ENCODE data around the gene APOBEC3B.

APOBEC3B gene

DNA sequence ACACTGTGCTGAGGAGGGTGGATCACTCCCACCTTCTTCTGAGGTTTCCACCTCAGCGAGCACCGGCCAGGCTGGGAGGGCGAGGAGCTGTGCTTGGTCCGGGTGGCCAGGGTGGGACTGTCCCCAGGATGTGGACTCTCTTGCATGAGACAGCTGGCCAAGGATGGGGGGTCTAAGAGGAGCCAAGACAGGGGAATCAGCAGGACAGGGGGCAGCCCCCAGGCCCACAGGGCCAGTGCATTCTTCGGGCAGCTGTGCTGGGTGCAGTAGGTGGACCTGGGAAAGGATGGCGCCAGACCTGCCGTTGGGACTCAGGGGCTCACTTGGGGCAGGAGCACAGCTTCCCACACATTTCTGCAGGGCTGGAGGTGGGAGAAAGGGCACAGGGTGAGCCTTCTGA, 15.2 kb upstream of the APOBEC3B start:
- Histone ChIP-seq H3K79me1 (replicated peaks; ENCODE audit: low read length, poor library complexity, severe bottlenecking) (no peaks in the 10 kb centered on the region), H2BK15ac (ENCODE audit: low read depth, poor library complexity, severe bottlenecking) (no peak overlapping the region), H3K9ac (ENCODE audit: low read length) (no peak overlapping the region), H3K36me3 (ENCODE audit: control insufficient read depth in 1 of 2, insufficient read depth in 2 of 2, low read depth in 1 of 2, low read length in 2 of 2) (no peaks in the 10 kb centered on the region), H4K8ac (ENCODE audit: low read length) (no peak overlapping the region), H3K14ac (ENCODE audit: low read length in 2 of 2) (no peak overlapping the region), H2AFZ (ENCODE audit: low read depth, low read length) (no peak overlapping the region), H3K9me3 (ENCODE audit: control insufficient read depth, low read length) (no peaks in the 10 kb centered on the region), H3K4me1 (ENCODE audit: control insufficient read depth, insufficient read depth, low read depth, low read length) (peaks cover 2% of the 10 kb centered on the region), H3K4me2 (ENCODE audit: low read length, poor library complexity, severe bottlenecking) (no peak overlapping the region), H2AK5ac (ENCODE audit: low read length, severe bottlenecking) (no peak overlapping the region), H3K4me3 (ENCODE audit: insufficient read depth in 1 of 2, low read depth in 1 of 2, low read length in 2 of 2) (no peak overlapping the region), H2BK12ac (ENCODE audit: low read length in 2 of 2) (no peak overlapping the region), H2BK5ac (ENCODE audit: low read depth, low read length, poor library complexity, severe bottlenecking) (no peak overlapping the region), H4K91ac (ENCODE audit: low read length) (no peak overlapping the region), H2BK120ac (ENCODE audit: low read depth, low read length) (no peak overlapping the region), H3K4ac (ENCODE audit: low read depth in 1 of 2, low read length in 2 of 2) (no peak overlapping the region), H3K27me3 (ENCODE audit: control insufficient read depth in 1 of 2, insufficient read depth in 1 of 2, low read length in 2 of 2) (peaks cover 61 to 75% of the 10 kb centered on the region in 2 experiments), H3K18ac (ENCODE audit: low read depth in 1 of 2, low read length in 2 of 2) (no peak overlapping the region), H3K27ac (ENCODE audit: low read length, poor library complexity, severe bottlenecking) (no peak overlapping the region), H3K23ac (ENCODE audit: low read length in 2 of 2) (no peak overlapping the region)
- DNase-seq, result no peak
- WGBS, result 95% methylated on average over 7 of the region's 7 CpGs

GRCh38 chr22:38967451-38968450, 14.4 kb upstream of the APOBEC3B start:
- no peak overlapping the region for H3K14ac ChIP-seq (ENCODE audit: low read length in 2 of 2)
- no peak overlapping the region for H3K4me3 ChIP-seq (ENCODE audit: insufficient read depth in 1 of 2, low read depth in 1 of 2, low read length in 2 of 2)
- WGBS, result 76% methylated on average over 15 of the region's 15 CpGs
- no peak overlapping the region for H3K23ac ChIP-seq (ENCODE audit: low read length in 2 of 2)
- H3K9me3 ChIP-seq (ENCODE audit: control insufficient read depth, low read length), result no peaks in the 10 kb centered on the region
- H2BK5ac ChIP-seq (ENCODE audit: low read depth, low read length, poor library complexity, severe bottlenecking), result no peak overlapping the region
- H3K18ac ChIP-seq (ENCODE audit: low read depth in 1 of 2, low read length in 2 of 2), result no peak overlapping the region
- no peak overlapping the region for H4K91ac ChIP-seq (ENCODE audit: low read length)
- no peaks in the 10 kb centered on the region for H3K79me1 ChIP-seq (replicated peaks; ENCODE audit: low read length, poor library complexity, severe bottlenecking)
- peaks cover 2% of the 10 kb centered on the region for H3K4me1 ChIP-seq (ENCODE audit: control insufficient read depth, insufficient read depth, low read depth, low read length)
- no peak overlapping the region for H3K27ac ChIP-seq (ENCODE audit: low read length, poor library complexity, severe bottlenecking)
- no peak overlapping the region for H2AK5ac ChIP-seq (ENCODE audit: low read length, severe bottlenecking)
- H2AFZ ChIP-seq (ENCODE audit: low read depth, low read length), result no peak overlapping the region
- H2BK15ac ChIP-seq (ENCODE audit: low read depth, poor library complexity, severe bottlenecking), result no peak overlapping the region
- H3K9ac ChIP-seq (ENCODE audit: low read length), result no peak overlapping the region
- no peak overlapping the region for H3K4ac ChIP-seq (ENCODE audit: low read depth in 1 of 2, low read length in 2 of 2)
- no peak overlapping the region for H4K8ac ChIP-seq (ENCODE audit: low read length)
- no peak overlapping the region for H2BK120ac ChIP-seq (ENCODE audit: low read depth, low read length)
- no peaks in the 10 kb centered on the region for H3K36me3 ChIP-seq (ENCODE audit: control insufficient read depth in 1 of 2, insufficient read depth in 2 of 2, low read depth in 1 of 2, low read length in 2 of 2)
- no peak overlapping the region for H2BK12ac ChIP-seq (ENCODE audit: low read length in 2 of 2)
- peaks cover 61 to 77% of the 10 kb centered on the region in 2 experiments for H3K27me3 ChIP-seq (ENCODE audit: control insufficient read depth in 1 of 2, insufficient read depth in 1 of 2, low read length in 2 of 2)
- H3K4me2 ChIP-seq (ENCODE audit: low read length, poor library complexity, severe bottlenecking), result no peak overlapping the region
- no peak for DNase-seq

- Histone ChIP-seq H2BK15ac (ENCODE audit: low read depth, poor library complexity, severe bottlenecking) (no peak overlapping the region), H3K9me3 (ENCODE audit: control insufficient read depth, low read length) (no peaks in the 10 kb centered on the region), H3K4me2 (ENCODE audit: low read length, poor library complexity, severe bottlenecking) (no peak overlapping the region), H3K9ac (ENCODE audit: low read length) (no peak overlapping the region), H3K14ac (ENCODE audit: low read length in 2 of 2) (no peak overlapping the region), H2BK5ac (ENCODE audit: low read depth, low read length, poor library complexity, severe bottlenecking) (no peak overlapping the region), H4K91ac (ENCODE audit: low read length) (no peak overlapping the region), H2BK120ac (ENCODE audit: low read depth, low read length) (no peak overlapping the region), H2BK12ac (ENCODE audit: low read length in 2 of 2) (no peak overlapping the region), H3K36me3 (ENCODE audit: control insufficient read depth in 1 of 2, insufficient read depth in 2 of 2, low read depth in 1 of 2, low read length in 2 of 2) (no peaks in the 10 kb centered on the region), H3K27ac (ENCODE audit: low read length, poor library complexity, severe bottlenecking) (no peak overlapping the region), H3K4me3 (ENCODE audit: insufficient read depth in 1 of 2, low read depth in 1 of 2, low read length in 2 of 2) (no peak overlapping the region), H3K4ac (ENCODE audit: low read depth in 1 of 2, low read length in 2 of 2) (no peak overlapping the region), H3K23ac (ENCODE audit: low read length in 2 of 2) (no peak overlapping the region), H2AFZ (ENCODE audit: low read depth, low read length) (no peak overlapping the region), H3K18ac (ENCODE audit: low read depth in 1 of 2, low read length in 2 of 2) (no peak overlapping the region), H2AK5ac (ENCODE audit: low read length, severe bottlenecking) (no peak overlapping the region), H3K27me3 (ENCODE audit: control insufficient read depth in 1 of 2, insufficient read depth in 1 of 2, low read length in 2 of 2) (peaks cover 61 to 82% of the 10 kb centered on the region in 2 experiments), H3K4me1 (ENCODE audit: control insufficient read depth, insufficient read depth, low read depth, low read length) (peaks cover 2% of the 10 kb centered on the region), H3K79me1 (replicated peaks; ENCODE audit: low read length, poor library complexity, severe bottlenecking) (no peaks in the 10 kb centered on the region), H4K8ac (ENCODE audit: low read length) (no peak overlapping the region)
- 84% methylated on average over 9 of the region's 11 CpGs for WGBS
- no peak for DNase-seq
Observed at GRCh38 chr22:38968801-38969200, 13.3 kb upstream of the APOBEC3B start.

GRCh38 chr22:38970551-38970950, 11.6 kb upstream of the APOBEC3B start:
- Histone ChIP-seq H3K23ac (ENCODE audit: low read length in 2 of 2) (no peak overlapping the region), H2BK120ac (ENCODE audit: low read depth, low read length) (no peak overlapping the region), H2BK5ac (ENCODE audit: low read depth, low read length, poor library complexity, severe bottlenecking) (no peak overlapping the region), H2AFZ (ENCODE audit: low read depth, low read length) (no peak overlapping the region), H2AK5ac (ENCODE audit: low read length, severe bottlenecking) (no peak overlapping the region), H3K27ac (ENCODE audit: low read length, poor library complexity, severe bottlenecking) (no peak overlapping the region), H3K27me3 (ENCODE audit: control insufficient read depth in 1 of 2, insufficient read depth in 1 of 2, low read length in 2 of 2) (peaks cover 46 to 77% of the 10 kb centered on the region in 2 experiments), H3K14ac (ENCODE audit: low read length in 2 of 2) (no peak overlapping the region), H3K79me1 (replicated peaks; ENCODE audit: low read length, poor library complexity, severe bottlenecking) (no peaks in the 10 kb centered on the region), H3K4ac (ENCODE audit: low read depth in 1 of 2, low read length in 2 of 2) (no peak overlapping the region), H4K8ac (ENCODE audit: low read length) (no peak overlapping the region), H3K4me2 (ENCODE audit: low read length, poor library complexity, severe bottlenecking) (no peak overlapping the region), H2BK15ac (ENCODE audit: low read depth, poor library complexity, severe bottlenecking) (no peak overlapping the region), H3K4me1 (ENCODE audit: control insufficient read depth, insufficient read depth, low read depth, low read length) (no peaks in the 10 kb centered on the region), H3K9me3 (ENCODE audit: control insufficient read depth, low read length) (peaks cover 4% of the 10 kb centered on the region), H3K9ac (ENCODE audit: low read length) (no peak overlapping the region), H2BK12ac (ENCODE audit: low read length in 2 of 2) (no peak overlapping the region), H3K4me3 (ENCODE audit: insufficient read depth in 1 of 2, low read depth in 1 of 2, low read length in 2 of 2) (no peak overlapping the region), H4K91ac (ENCODE audit: low read length) (no peak overlapping the region), H3K36me3 (ENCODE audit: control insufficient read depth in 1 of 2, insufficient read depth in 2 of 2, low read depth in 1 of 2, low read length in 2 of 2) (no peaks in the 10 kb centered on the region), H3K18ac (ENCODE audit: low read depth in 1 of 2, low read length in 2 of 2) (no peak overlapping the region)
- no peak for DNase-seq
- WGBS, result 80% methylated on average over 8 of the region's 8 CpGs
